ENCODE measurements around the gene FBXL14. TPM values are rescaled to one million over a fixed set of nuclear protein-coding genes. Genes with fewer than 3 reads are reported as not detected.

Gene FBXL14
- polyA plus RNA-seq, 1 of the 3 experiments (the other 2 are of a cell fraction): 11.3 TPM

DNA sequence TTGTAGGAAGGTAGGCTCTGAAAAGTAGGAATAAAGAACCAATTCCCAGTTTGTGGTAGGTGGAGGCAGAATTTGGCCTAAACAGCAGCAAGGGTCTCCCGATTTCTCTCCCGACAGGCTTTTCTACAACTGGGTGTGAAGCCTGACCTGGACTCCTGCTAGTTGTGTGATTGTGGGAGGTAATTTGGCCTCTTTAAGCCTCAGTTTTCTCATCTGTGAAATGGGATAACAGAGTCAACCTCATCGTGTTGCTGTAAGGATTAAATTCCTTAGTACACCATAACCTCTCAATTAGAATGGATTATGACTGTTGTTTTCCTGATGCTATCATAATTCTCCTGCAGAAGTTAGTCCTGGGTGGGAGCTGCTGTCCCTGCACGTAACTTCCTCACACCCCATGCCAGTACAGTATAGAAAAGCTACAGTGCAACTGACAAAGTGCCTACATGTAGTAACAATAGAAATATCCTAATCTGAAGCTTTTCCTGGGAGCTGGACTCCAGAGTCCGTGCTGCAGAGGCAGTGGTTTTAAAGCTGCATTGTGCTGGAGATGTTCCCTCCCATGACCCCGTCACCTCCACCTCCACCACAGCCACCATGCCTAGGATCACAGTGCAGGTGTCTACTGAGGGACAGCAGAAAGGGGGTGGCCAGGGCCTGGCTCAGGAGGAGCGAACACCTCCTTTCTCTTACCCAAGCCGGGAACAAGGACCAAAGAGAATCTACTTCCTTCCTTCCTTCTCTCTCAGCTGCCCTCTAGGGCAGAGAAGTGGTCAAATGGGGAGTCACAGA, 76.5 kb downstream of the FBXL14 start:
- no peaks in the 10 kb centered on the region for H4K20me1 ChIP-seq (ENCODE audit: insufficient read depth)
- 91% methylated on average over 8 of the region's 8 CpGs for WGBS (ENCODE audit: low lambda C conversion rate)

DNA sequence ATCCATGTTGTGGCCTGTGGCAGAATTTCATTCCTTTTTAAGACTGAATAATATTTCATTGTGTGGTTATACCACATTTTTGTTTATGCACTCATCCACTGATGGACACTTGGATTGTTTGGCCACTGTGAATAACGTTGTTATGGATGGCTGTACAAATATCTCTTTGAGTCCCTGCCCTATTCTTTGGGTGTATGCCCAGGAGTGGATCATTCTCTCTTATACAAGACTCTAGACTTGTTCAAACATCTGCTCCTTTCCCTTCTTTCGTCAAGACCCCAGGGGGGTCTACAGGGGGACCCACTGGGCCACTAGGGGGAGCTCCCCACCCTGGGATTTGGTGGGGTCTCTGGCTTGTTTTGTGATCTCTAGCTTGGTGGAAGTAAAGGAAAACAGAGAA, 77.4 kb downstream of the FBXL14 start:
- peaks cover 13% of the 10 kb centered on the region for H3F3A ChIP-seq (replicated peaks; ENCODE audit: insufficient read depth)
- no peak overlapping the region for H3K4me2 ChIP-seq
- peaks cover 0 to 4% of the 10 kb centered on the region in 2 experiments for H3K36me3 ChIP-seq (replicated peaks in 1 of 2; ENCODE audit: control insufficient read depth in 1 of 2, insufficient read depth in 2 of 2, low read length in 1 of 2)
- WGBS (ENCODE audit: low lambda C conversion rate): 50% methylated on average over 2 of the region's 2 CpGs
- peak; percentile 58 for DNase-seq
- CTCF ChIA-PET: interaction anchor here (0.7 to 1.7 kb wide), 7 partner anchors 15 to 399 kb away, joined by 3 to 6 read pairs (median 3); no protein-coding TSS in a partner anchor
- H4K20me1 ChIP-seq (ENCODE audit: insufficient read depth): no peaks in the 10 kb centered on the region
- H3K4me1 ChIP-seq (ENCODE audit: control insufficient read depth in 1 of 2, insufficient read depth in 2 of 2, low read depth in 1 of 2, low read length in 1 of 2): peaks cover 5 to 17% of the 10 kb centered on the region in 2 experiments; a peak in 3 of 4 replicates
- peak overlapping the region in 1 of 2 experiments; percentile 32; a peak in 1 of 4 replicates for H3K27ac ChIP-seq (ENCODE audit: low read depth in 2 of 2, low read length in 1 of 2)
- TF ChIP-seq RAD21 (IDR thresholded peaks at IDR 0.05; ENCODE audit: low read length): peak; percentile 46
- TF ChIP-seq FOSL2 (IDR thresholded peaks at IDR 0.05; ENCODE audit: borderline replicate concordance, low read depth): 0 out of 2 replicates have a peak, but pooled peaks have one; percentile 5
- TF ChIP-seq, protein P1, sequence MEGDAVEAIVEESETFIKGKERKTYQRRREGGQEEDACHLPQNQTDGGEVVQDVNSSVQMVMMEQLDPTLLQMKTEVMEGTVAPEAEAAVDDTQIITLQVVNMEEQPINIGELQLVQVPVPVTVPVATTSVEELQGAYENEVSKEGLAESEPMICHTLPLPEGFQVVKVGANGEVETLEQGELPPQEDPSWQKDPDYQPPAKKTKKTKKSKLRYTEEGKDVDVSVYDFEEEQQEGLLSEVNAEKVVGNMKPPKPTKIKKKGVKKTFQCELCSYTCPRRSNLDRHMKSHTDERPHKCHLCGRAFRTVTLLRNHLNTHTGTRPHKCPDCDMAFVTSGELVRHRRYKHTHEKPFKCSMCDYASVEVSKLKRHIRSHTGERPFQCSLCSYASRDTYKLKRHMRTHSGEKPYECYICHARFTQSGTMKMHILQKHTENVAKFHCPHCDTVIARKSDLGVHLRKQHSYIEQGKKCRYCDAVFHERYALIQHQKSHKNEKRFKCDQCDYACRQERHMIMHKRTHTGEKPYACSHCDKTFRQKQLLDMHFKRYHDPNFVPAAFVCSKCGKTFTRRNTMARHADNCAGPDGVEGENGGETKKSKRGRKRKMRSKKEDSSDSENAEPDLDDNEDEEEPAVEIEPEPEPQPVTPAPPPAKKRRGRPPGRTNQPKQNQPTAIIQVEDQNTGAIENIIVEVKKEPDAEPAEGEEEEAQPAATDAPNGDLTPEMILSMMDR (IDR thresholded peaks at IDR 0.05): peak; percentile 54
- TF ChIP-seq, protein P2, sequence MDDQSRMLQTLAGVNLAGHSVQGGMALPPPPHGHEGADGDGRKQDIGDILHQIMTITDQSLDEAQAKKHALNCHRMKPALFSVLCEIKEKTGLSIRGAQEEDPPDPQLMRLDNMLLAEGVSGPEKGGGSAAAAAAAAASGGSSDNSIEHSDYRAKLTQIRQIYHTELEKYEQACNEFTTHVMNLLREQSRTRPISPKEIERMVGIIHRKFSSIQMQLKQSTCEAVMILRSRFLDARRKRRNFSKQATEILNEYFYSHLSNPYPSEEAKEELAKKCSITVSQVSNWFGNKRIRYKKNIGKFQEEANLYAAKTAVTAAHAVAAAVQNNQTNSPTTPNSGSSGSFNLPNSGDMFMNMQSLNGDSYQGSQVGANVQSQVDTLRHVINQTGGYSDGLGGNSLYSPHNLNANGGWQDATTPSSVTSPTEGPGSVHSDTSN (IDR thresholded peaks at IDR 0.05): peak; percentile 47; the same call in 1 of the 2 replicates
- TF ChIP-seq JUND (IDR thresholded peaks at IDR 0.05): no peak
- no peak for TF ChIP-seq MXI1 (IDR thresholded peaks at IDR 0.05; ENCODE audit: low read depth, low read length)
- no peaks in the 10 kb centered on the region for H3K9me3 ChIP-seq
- no peak overlapping the region for H3K4me3 ChIP-seq (ENCODE audit: low read depth in 2 of 2, low read length in 1 of 2)
- no peaks in the 10 kb centered on the region for H3K27me3 ChIP-seq (ENCODE audit: insufficient read depth)
- no peak overlapping the region for H3K9ac ChIP-seq
- H3K9me2 ChIP-seq: no peaks in the 10 kb centered on the region
- POLR2A ChIA-PET: no interaction called here
- H3K79me2 ChIP-seq (ENCODE audit: insufficient read depth): no peaks in the 10 kb centered on the region
- no peak overlapping the region for H2AFZ ChIP-seq (ENCODE audit: low read depth)

More for the DNA sequence above, 76.5 kb downstream of the FBXL14 start:
- no peak overlapping the region; the same call in 1 of the 2 replicates for H3K4me2 ChIP-seq
- H2AFZ ChIP-seq (ENCODE audit: low read depth): no peak overlapping the region
- TF ChIP-seq SIN3A (IDR thresholded peaks at IDR 0.05; ENCODE audit: borderline replicate concordance, low read depth, low read length) (no peak), FOXM1 (IDR thresholded peaks at IDR 0.05; ENCODE audit: low read depth) (no peak), RCOR1 (IDR thresholded peaks at IDR 0.05; ENCODE audit: low read length) (no peak), YY1 (IDR thresholded peaks at IDR 0.05; ENCODE audit: low read depth) (no peak)
- TF ChIP-seq, protein P3, sequence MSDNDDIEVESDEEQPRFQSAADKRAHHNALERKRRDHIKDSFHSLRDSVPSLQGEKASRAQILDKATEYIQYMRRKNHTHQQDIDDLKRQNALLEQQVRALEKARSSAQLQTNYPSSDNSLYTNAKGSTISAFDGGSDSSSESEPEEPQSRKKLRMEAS (IDR thresholded peaks at IDR 0.05; ENCODE audit: low read depth): no peak
- TF ChIP-seq, protein P1 (IDR thresholded peaks at IDR 0.05): no peak
- TF ChIP-seq, protein P4, sequence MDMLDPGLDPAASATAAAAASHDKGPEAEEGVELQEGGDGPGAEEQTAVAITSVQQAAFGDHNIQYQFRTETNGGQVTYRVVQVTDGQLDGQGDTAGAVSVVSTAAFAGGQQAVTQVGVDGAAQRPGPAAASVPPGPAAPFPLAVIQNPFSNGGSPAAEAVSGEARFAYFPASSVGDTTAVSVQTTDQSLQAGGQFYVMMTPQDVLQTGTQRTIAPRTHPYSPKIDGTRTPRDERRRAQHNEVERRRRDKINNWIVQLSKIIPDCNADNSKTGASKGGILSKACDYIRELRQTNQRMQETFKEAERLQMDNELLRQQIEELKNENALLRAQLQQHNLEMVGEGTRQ (IDR thresholded peaks at IDR 0.05; ENCODE audit: borderline replicate concordance, low read depth, low read length): no peak
- DNase-seq: no peak
- POLR2A ChIA-PET: interaction anchor here (0.8 kb wide), 1 partner anchor 111 kb away, joined by 4 read pairs; the partner anchor contains the start of gene WNT5B
- no peak overlapping the region for H3K4me3 ChIP-seq (ENCODE audit: low read depth in 2 of 2, low read length in 1 of 2)
- H3K27ac ChIP-seq (ENCODE audit: low read depth in 2 of 2, low read length in 1 of 2): no peak overlapping the region; a peak in 1 of 4 replicates
- no peaks in the 10 kb centered on the region for H3K79me2 ChIP-seq (ENCODE audit: insufficient read depth)
- H3K9me2 ChIP-seq: no peaks in the 10 kb centered on the region
- H3K27me3 ChIP-seq (ENCODE audit: insufficient read depth): no peaks in the 10 kb centered on the region
- peaks cover 0 to 4% of the 10 kb centered on the region in 2 experiments for H3K36me3 ChIP-seq (replicated peaks in 1 of 2; ENCODE audit: control insufficient read depth in 1 of 2, insufficient read depth in 2 of 2, low read length in 1 of 2)
- peaks cover 13% of the 10 kb centered on the region for H3F3A ChIP-seq (replicated peaks; ENCODE audit: insufficient read depth)
- H3K9ac ChIP-seq: no peak overlapping the region
- H3K4me1 ChIP-seq (ENCODE audit: control insufficient read depth in 1 of 2, insufficient read depth in 2 of 2, low read depth in 1 of 2, low read length in 1 of 2): peaks cover 5 to 17% of the 10 kb centered on the region in 2 experiments; a peak in 3 of 4 replicates
- CTCF ChIA-PET: interaction anchor here (0.9 to 1.7 kb wide), 6 partner anchors 14 to 400 kb away, joined by 3 to 6 read pairs (median 3); no protein-coding TSS in a partner anchor
- H3K9me3 ChIP-seq: no peaks in the 10 kb centered on the region
